ENCODE data around the gene TTLL5. TPM values are rescaled to one million over a fixed set of nuclear protein-coding genes. Genes with fewer than 3 reads are reported as not detected.

TTLL5 gene
- total and polyA plus RNA-seq, 2 donors (not counting 1 experiment from before 2014, with no cell fraction given) = 16.1 to 23.8 TPM

- Histone ChIP-seq H3K27me3 (ENCODE audit: control insufficient read depth, insufficient read depth, low read length) (no peaks in the 10 kb centered on the region), H3K9ac (ENCODE audit: insufficient read depth, low read length) (no peak overlapping the region), H4K20me1 (ENCODE audit: control insufficient read depth, extremely low read depth, insufficient read depth, low read length) (no peaks in the 10 kb centered on the region), H3K27ac (ENCODE audit: insufficient read depth, low read length) (no peak overlapping the region), H2AFZ (ENCODE audit: low read length) (no peak overlapping the region), H3K4me3 (replicated peaks in 1 of 4; ENCODE audit: control extremely low read depth in 1 of 4, insufficient read depth in 1 of 4, low read depth in 3 of 4, low read length in 4 of 4) (no peak overlapping the region), H3K4me1 (ENCODE audit: control insufficient read depth, extremely low read depth, insufficient read depth, low read length) (peaks cover 16% of the 10 kb centered on the region), H3K36me3 (ENCODE audit: control insufficient read depth, insufficient read depth, low read length) (no peaks in the 10 kb centered on the region), H3K4me2 (ENCODE audit: extremely low read depth, insufficient read depth, low read length) (no peak overlapping the region), H3K9me3 (ENCODE audit: control insufficient read depth, insufficient read depth, low read depth, low read length) (no peaks in the 10 kb centered on the region), H3K79me2 (ENCODE audit: control insufficient read depth, insufficient read depth, low read length) (no peaks in the 10 kb centered on the region)
- TF ChIP-seq CTCF (conservative IDR thresholded peaks at IDR 0.05 in 1 of 2, IDR thresholded peaks at IDR 0.05 in 1 of 2; ENCODE audit: low read depth in 1 of 2, low read length in 2 of 2) (no peak), EZH2 (IDR thresholded peaks at IDR 0.05; ENCODE audit: low read length, missing control alignments) (no peak)
- DNase-seq (ENCODE audit: low read depth in 2 of 2) = peak in 1 of 2 donors; percentile 61
Measured at GRCh38 chr14:75991753-75992152, 330.7 kb downstream of the TTLL5 start.

DNA sequence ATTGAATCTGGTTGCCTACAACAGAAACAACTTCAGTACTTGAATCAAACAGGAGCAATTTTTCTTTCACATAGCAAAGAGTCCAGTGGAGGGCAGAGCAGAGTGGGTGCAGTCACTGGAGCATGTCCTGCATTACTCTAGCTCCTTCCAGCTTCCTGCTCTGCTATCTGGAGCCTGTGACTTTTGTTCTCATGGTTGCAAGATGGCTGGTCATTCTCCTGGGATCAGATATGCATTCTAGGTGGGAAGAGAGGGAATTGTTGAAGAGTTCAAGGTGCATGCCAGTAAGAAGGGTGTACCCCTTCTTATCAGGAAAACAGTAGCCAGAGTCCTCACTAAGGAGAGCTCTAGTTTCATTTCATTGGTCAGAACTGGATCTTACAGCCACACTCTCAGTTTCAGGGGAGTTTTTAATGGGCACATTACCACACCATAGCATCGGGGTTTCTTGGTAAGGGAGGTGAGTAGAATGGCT lies 332.6 kb downstream of the TTLL5 start:
- Histone ChIP-seq H2AFZ (ENCODE audit: low read length) (no peak overlapping the region), H4K20me1 (ENCODE audit: control insufficient read depth, extremely low read depth, insufficient read depth, low read length) (no peaks in the 10 kb centered on the region), H3K27me3 (ENCODE audit: control insufficient read depth, insufficient read depth, low read length) (no peaks in the 10 kb centered on the region), H3K4me2 (ENCODE audit: extremely low read depth, insufficient read depth, low read length) (no peak overlapping the region), H3K36me3 (ENCODE audit: control insufficient read depth, insufficient read depth, low read length) (no peaks in the 10 kb centered on the region), H3K4me3 (replicated peaks in 1 of 4; ENCODE audit: control extremely low read depth in 1 of 4, insufficient read depth in 1 of 4, low read depth in 3 of 4, low read length in 4 of 4) (no peak overlapping the region), H3K27ac (ENCODE audit: insufficient read depth, low read length) (no peak overlapping the region), H3K4me1 (ENCODE audit: control insufficient read depth, extremely low read depth, insufficient read depth, low read length) (peaks cover 16% of the 10 kb centered on the region), H3K9ac (ENCODE audit: insufficient read depth, low read length) (no peak overlapping the region), H3K79me2 (ENCODE audit: control insufficient read depth, insufficient read depth, low read length) (no peaks in the 10 kb centered on the region), H3K9me3 (ENCODE audit: control insufficient read depth, insufficient read depth, low read depth, low read length) (no peaks in the 10 kb centered on the region)
- DNase-seq (ENCODE audit: low read depth in 2 of 2) = no peak
- no peak for TF ChIP-seq CTCF (conservative IDR thresholded peaks at IDR 0.05 in 1 of 2, IDR thresholded peaks at IDR 0.05 in 1 of 2; ENCODE audit: low read depth in 1 of 2, low read length in 2 of 2)
- no peak for TF ChIP-seq EZH2 (IDR thresholded peaks at IDR 0.05; ENCODE audit: low read length, missing control alignments)

DNA sequence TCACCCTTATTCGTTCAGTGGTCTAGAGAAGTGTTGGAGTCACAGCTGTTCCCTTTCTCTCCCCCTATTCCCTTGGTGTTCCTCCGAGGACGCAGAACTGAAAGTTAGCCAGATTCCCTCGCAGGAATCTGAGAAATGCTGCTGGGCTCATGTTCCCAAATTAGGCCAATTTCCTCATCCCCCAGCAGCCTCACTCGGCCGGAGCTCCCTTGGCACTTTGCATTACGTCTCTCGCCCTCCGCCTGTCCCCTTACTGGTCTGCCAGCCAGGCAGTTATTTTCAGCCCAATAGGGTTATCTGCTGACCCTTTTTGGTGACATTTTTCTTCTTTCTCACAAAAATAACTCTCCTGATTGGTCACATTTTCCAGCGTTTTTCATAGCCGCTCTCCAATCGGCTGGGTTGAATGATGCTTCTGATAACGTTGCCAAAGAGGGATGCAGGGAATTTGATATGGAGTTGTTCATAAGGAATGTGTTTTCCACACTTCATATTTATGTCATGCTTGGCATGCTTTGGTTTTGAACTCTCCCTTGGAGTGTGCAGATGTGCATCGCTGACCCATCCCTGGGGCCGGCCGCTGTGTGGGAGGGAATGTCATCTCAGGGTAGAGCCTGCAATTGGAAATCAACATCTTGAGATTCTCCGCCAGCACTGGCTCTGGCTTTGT lies 334.5 kb downstream of the TTLL5 start:
- H3K4me1 ChIP-seq (ENCODE audit: control insufficient read depth, extremely low read depth, insufficient read depth, low read length) = peaks cover 16% of the 10 kb centered on the region
- H3K9ac ChIP-seq (ENCODE audit: insufficient read depth, low read length) = peak overlapping the region; percentile 41
- H3K27ac ChIP-seq (ENCODE audit: insufficient read depth, low read length) = peak overlapping the region; percentile 91
- H3K4me2 ChIP-seq (ENCODE audit: extremely low read depth, insufficient read depth, low read length) = peak overlapping the region; percentile 92
- no peak for TF ChIP-seq EZH2 (IDR thresholded peaks at IDR 0.05; ENCODE audit: low read length, missing control alignments)
- TF ChIP-seq CTCF (conservative IDR thresholded peaks at IDR 0.05 in 1 of 2, IDR thresholded peaks at IDR 0.05 in 1 of 2; ENCODE audit: low read depth in 1 of 2, low read length in 2 of 2) = no peak
- H4K20me1 ChIP-seq (ENCODE audit: control insufficient read depth, extremely low read depth, insufficient read depth, low read length) = no peaks in the 10 kb centered on the region
- H3K79me2 ChIP-seq (ENCODE audit: control insufficient read depth, insufficient read depth, low read length) = no peaks in the 10 kb centered on the region
- peak overlapping the region in 3 of 4 experiments; percentile 15 to 25 (median 16) for H3K4me3 ChIP-seq (replicated peaks in 1 of 4; ENCODE audit: control extremely low read depth in 1 of 4, insufficient read depth in 1 of 4, low read depth in 3 of 4, low read length in 4 of 4)
- peaks cover 2% of the 10 kb centered on the region for H3K36me3 ChIP-seq (ENCODE audit: control insufficient read depth, insufficient read depth, low read length)
- no peaks in the 10 kb centered on the region for H3K9me3 ChIP-seq (ENCODE audit: control insufficient read depth, insufficient read depth, low read depth, low read length)
- DNase-seq (ENCODE audit: low read depth in 2 of 2) = peak in 1 of 2 donors; percentile 85
- H3K27me3 ChIP-seq (ENCODE audit: control insufficient read depth, insufficient read depth, low read length) = no peaks in the 10 kb centered on the region
- peak overlapping the region; percentile 13 for H2AFZ ChIP-seq (ENCODE audit: low read length)
